Measurements from ENCODE around the gene HIPK1. TPM values are rescaled to one million over a fixed set of nuclear protein-coding genes. Genes with fewer than 3 reads are reported as not detected.

The HIPK1 gene
- total and polyA plus RNA-seq, 10 of the 15 experiments (the other 5 are each of a cell fraction or from before 2014, with no cell fraction given) = 4.2 to 33.9 (median 11.4) TPM

DNA sequence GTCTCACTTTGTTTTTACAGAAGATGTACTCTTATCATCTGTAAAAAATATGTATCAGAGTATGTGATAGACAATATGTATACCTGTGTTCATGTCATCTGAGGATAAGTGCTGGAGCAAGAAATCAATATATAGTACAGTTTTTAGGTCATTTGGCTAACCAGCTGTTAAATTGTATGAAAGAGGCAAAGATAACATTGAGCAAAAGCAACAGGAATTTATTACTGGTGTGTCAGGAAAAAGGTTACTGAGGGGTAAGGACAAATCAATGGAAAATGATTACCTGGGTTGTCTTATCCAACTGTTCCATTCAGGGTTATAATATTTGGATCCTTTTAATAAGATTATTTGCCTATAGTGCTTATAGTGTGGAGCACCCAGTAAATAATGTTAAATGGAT is 4.9 kb downstream of the HIPK1 start (continued):
- no peak for TF ChIP-seq ZNF207 (IDR thresholded peaks at IDR 0.05; ENCODE audit: borderline replicate concordance)
- TF ChIP-seq GATAD2B (conservative IDR thresholded peaks at IDR 0.05; ENCODE audit: low read depth) = no peak

DNA sequence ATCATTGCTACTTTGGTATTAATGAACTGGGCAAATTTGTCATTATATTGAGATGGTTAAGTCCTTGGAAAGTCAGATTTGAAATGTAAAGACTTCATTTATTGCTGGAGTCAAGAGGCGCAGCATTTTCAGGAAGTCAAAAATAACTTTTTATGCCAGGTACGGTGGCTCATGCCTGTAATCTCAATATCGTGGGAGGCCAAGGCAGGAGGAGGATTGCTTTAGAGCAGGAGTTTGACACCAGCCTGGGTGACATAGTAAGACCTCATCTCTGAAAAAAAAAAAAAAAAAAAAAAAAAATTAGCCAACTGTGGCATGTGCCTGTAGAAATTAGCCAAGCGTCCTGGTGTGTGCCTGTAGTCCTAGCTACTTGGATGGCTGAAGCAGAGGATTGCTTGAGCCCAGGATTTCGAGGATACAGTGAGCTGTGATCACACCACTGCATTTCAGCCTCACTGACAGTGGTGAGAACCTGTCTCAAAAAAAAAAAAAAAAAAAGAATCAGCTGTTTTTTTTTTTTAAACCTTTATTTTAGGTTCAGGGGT is 5.5 kb downstream of the HIPK1 start:
- ChIA-PET SMC1A (ENCODE audit: uncharacterized antibody, unreplicated experiment) (interaction anchor here (1.2 to 11.9 kb wide), 7 partner anchors 13 to 193 kb away, joined by 3 to 99 read pairs (median 4); no protein-coding TSS in a partner anchor), RAD21 (ENCODE audit: unreplicated experiment) (interaction anchor here (0.6 to 3.0 kb wide), 6 partner anchors 12 to 168 kb away, joined by 3 to 13 read pairs (median 4); no protein-coding TSS in a partner anchor), CTCF (interaction anchor here (0.6 to 1.0 kb wide), 2 partner anchors 12 to 99 kb away, joined by 3 read pairs; no protein-coding TSS in a partner anchor), POLR2A (interaction anchor here (0.6 to 2.4 kb wide), 6 partner anchors 9 to 271 kb away, joined by 3 to 12 read pairs (median 3); no protein-coding TSS in a partner anchor)
- H3K4me1 ChIP-seq (ENCODE audit: control insufficient read depth, insufficient read depth, low read length) = 0 out of 2 replicates have a peak, but pooled peaks cover 2% of the 10 kb centered on the region
- intact Hi-C loops (cut with micrococcal nuclease; ENCODE audit: unreplicated experiment) (loop anchor here (5.0 kb wide), 1 partner anchor 97 kb away; no protein-coding TSS in a partner anchor), in situ Hi-C loops (cut with MboI) (no loop called here)
- no peak overlapping the region for H2AFZ ChIP-seq (ENCODE audit: control insufficient read depth, low read depth, low read length)
- no peak overlapping the region for H3K4me2 ChIP-seq (ENCODE audit: control insufficient read depth, insufficient read depth)
- H3K27me3 ChIP-seq (replicated peaks in 1 of 2; ENCODE audit: control insufficient read depth in 2 of 2, insufficient read depth in 2 of 2, low read length in 1 of 2) = no peaks in the 10 kb centered on the region
- H3K4me3 ChIP-seq = no peak overlapping the region
- WGBS (ENCODE audit: insufficient coverage, insufficient replicate concordance, low lambda C conversion rate, missing lambda C conversion rate) = 77% methylated on average over 5 of the region's 5 CpGs
- no peak overlapping the region for H3K27ac ChIP-seq (ENCODE audit: control insufficient read depth, insufficient read depth)
- BruUV-seq (replicated peaks) = no TSS peak
- H3K79me2 ChIP-seq (ENCODE audit: control insufficient read depth, insufficient read depth, low read length) = peaks cover 93% of the 10 kb centered on the region
- no peak for TF ChIP-seq ZSCAN29 (IDR thresholded peaks at IDR 0.05)
- TF ChIP-seq STAT1 (conservative IDR thresholded peaks at IDR 0.05) = no peak
- TF ChIP-seq SUZ12 (IDR thresholded peaks at IDR 0.05; ENCODE audit: unreplicated experiment) = no peak
- TF ChIP-seq RAD21 (IDR thresholded peaks at IDR 0.05; ENCODE audit: insufficient read depth, low read depth, low read length) = no peak
- no peak for TF ChIP-seq GATAD2B (conservative IDR thresholded peaks at IDR 0.05; ENCODE audit: low read depth)
- no peak for TF ChIP-seq RBBP5 (conservative IDR thresholded peaks at IDR 0.05)
- no peak for TF ChIP-seq RUNX3 (IDR thresholded peaks at IDR 0.05; ENCODE audit: low read length)
- TF ChIP-seq SREBF1 (IDR thresholded peaks at IDR 0.05; ENCODE audit: low read length) = no peak
- TF ChIP-seq, protein P1, sequence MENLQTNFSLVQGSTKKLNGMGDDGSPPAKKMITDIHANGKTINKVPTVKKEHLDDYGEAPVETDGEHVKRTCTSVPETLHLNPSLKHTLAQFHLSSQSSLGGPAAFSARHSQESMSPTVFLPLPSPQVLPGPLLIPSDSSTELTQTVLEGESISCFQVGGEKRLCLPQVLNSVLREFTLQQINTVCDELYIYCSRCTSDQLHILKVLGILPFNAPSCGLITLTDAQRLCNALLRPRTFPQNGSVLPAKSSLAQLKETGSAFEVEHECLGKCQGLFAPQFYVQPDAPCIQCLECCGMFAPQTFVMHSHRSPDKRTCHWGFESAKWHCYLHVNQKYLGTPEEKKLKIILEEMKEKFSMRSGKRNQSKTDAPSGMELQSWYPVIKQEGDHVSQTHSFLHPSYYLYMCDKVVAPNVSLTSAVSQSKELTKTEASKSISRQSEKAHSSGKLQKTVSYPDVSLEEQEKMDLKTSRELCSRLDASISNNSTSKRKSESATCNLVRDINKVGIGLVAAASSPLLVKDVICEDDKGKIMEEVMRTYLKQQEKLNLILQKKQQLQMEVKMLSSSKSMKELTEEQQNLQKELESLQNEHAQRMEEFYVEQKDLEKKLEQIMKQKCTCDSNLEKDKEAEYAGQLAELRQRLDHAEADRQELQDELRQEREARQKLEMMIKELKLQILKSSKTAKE (IDR thresholded peaks at IDR 0.05; ENCODE audit: low read depth, poor library complexity, severe bottlenecking) = no peak
- H4K20me1 ChIP-seq (ENCODE audit: control insufficient read depth, insufficient read depth) = no peaks in the 10 kb centered on the region
- no peak overlapping the region for H3K9ac ChIP-seq (ENCODE audit: control insufficient read depth, insufficient read depth, low read length)
- ATAC-seq (no peak), FAIRE-seq (no peak), DNase-seq (ENCODE audit: low read depth, low spot score) (no peak)
- no peaks in the 10 kb centered on the region; the same call in 2 of the 3 replicates for H3K9me3 ChIP-seq (replicated peaks; ENCODE audit: control insufficient read depth, insufficient read depth, low read length)
- no peaks in the 10 kb centered on the region for H3K36me3 ChIP-seq (ENCODE audit: control insufficient read depth in 2 of 2, insufficient read depth in 2 of 2, low read length in 1 of 2)

Data from GM12878 (cell line).